Activated T-cell treated with anti-CD3 and anti-CD28 coated beads for 4 hours (primary cell): ENCODE results near the gene CDON.

Experiments used
- DNase-seq: peaks from one replicate; pipeline ENCODE4 v3.0.0-alpha.2; 2020

The CDON gene

GRCh38 chr11:125954123-125954944 lies 108.3 kb downstream of the CDON start:
- DNase-seq, result no peak

- DNase-seq, result no peak
Measured at GRCh38 chr11:125953401-125953935, 109.2 kb downstream of the CDON start.

DNA sequence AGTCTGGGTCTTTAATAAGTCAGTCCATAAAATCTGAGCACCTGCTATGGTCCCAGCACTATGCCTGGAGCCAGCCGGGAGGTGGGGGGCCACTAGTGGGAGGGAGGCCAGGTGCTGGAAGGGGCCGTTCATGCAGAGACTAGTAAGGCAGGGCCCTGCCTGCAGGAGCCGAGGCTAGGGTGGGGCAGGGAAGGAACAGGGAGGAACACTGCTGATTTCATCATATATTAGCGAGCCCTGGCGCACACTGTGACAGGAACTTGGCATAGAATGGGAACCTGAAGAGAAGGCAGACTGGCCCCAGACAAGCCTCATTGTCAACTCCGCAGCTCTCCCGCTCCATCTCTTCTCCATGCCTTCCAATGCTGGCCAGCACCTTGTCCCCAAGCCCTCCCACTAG lies 109.7 kb downstream of the CDON start:
- DNase-seq, result no peak

DNA sequence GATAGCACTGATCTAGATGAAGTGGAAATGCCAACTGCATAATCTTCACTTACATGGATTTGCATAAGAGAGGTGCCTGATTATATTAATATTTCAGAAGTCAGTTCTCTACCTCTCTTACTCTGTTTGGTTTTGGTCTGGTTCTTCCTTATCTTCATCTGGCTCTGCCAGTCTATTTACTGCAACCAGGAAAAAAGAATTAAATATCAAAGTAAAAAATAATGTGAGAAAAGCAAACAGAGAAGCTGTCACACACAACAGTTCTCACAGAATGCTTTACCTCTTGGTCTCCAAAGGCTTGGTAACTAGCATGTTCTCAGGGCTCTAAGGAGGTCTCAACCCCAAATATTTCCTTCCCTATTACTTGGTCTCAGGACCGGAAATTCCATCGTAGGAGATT lies 110.1 kb downstream of the CDON start:
- no peak for DNase-seq

GRCh38 chr11:125951731-125952130 lies 110.9 kb downstream of the CDON start:
- DNase-seq, result no peak

GRCh38 chr11:125950696-125951651 lies 111.7 kb downstream of the CDON start:
- no peak for DNase-seq

GRCh38 chr11:125950178-125950490 lies 112.5 kb downstream of the CDON start:
- DNase-seq, result no peak

- DNase-seq, result no peak
Measured at GRCh38 chr11:125949271-125950177, 113.1 kb downstream of the CDON start.

DNA sequence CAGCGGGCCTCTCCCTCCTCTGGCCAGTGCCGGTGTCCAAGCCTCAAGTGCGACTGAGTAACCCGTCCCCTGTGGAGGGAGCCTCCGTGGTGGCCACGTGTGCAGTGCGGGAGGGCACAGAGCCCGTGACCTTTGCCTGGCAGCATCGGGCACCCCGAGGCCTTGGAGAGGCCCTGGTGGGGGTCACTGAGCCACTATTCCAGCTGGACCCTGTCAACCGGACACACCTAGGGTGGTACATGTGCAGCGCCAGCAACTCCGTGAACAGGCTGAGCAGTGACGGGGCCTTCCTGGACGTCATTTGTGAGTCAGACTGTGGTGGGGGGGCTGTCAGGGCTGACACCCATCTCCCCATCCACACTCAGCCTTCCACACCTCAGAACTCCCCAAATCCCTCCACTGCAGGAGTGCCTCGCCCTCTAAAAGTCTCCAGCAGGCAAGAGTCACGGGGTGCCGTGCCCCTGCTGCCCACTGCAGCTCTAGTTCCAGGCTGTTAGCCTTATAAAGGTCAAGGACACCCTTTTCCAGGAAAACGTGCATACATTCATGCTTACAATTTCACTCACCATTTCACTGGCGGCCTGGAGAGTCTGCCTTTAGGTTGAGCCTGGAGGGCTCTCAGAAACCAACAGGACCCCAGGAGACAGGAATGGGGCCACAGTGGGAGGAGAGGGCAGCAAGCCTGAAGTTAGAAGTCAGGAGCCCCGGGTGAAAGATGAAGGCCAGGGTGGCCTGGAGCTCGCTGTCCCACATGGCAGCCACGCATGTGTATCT lies 114.2 kb downstream of the CDON start:
- DNase-seq, result no peak

DNA sequence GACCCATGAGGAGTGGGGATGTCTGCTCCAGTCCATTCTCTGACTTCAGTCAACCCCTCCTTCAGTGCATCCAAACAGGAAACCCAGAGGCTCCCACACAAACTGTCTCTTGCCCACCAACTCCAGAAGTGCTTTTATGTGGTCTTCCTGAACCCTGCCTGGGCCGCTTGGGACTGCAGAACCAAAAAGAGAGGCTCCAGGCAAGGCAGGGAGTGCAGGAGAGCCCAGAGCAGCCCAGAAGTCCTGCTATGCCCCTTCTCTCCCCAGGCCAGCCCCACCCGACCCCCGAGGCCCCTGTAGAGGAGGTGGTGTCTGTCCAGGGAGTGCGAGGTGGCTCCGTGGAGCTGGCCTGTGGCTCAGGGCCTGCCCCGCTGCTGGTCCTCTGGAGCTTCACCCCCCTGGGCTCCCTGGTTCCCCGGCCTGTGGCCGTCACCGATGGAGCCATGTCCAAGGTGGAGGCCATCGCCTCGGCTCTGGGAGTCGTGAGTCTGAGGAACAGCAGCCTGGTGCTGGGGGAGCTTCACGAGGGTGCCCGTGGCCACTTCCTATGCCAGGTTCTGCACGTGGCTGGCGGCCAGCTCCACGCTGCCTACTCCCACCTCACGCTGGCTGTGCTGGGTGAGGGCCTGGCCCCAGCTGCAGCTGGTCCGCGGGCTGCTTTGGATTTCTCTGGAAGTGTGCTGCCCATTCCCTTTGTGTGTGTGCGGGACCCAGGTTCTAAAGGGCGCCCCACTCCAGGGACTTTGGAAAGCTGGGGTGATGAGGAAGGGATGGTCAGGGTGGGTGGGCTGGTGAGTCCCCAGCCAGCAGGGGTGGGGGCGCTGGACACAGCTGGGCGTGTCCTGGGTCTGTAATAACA lies 115.0 kb downstream of the CDON start:
- DNase-seq, result no peak

DNA sequence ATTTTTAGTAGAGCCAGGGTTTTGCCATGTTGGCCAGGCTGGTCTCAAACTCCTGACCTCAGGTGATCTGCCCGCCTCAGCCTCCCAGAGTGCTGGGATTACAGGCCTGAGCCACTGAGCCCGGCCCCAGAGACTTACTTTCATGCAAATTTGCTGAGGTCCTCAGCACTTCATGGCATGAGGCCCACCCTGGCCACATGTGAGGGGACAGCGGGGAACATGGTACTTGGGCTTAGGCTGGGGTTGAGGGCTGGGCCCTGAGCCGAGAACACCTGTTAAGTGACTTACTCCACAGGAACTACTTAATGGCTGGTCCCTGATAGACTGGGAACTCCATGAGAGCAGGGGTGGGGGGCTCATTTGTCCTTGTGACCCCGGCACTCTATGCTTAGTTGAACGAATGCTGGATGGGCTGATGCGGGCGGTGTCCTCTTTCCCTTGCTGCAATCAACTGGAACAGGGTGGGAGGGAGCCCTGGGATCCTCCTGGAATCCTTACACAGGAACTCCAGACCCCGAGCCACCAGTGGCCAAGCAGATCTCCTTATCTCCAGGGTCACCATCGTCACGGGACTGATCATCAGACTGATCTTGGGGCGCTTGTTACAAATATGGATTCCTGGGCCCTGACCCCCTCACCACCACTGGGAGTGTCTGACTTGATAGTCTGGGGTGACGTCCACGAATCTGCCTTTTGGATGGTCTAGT lies 115.8 kb downstream of the CDON start:
- DNase-seq, result no peak

GRCh38 chr11:125945797-125946520 lies 116.7 kb downstream of the CDON start, which contains the start of gene VSIG10L2:
Gene VSIG10L2, plus strand, starts transcription at chr11:125946044. Its CDS starts 12 bp downstream, at chr11:125946056.
- DNase-seq, result no peak

GRCh38 chr11:125945011-125945796 lies 117.5 kb downstream of the CDON start:
- DNase-seq, result no peak

GRCh38 chr11:125944350-125945010 lies 118.2 kb downstream of the CDON start:
- DNase-seq, result no peak

- DNase-seq, result no peak
Measured at GRCh38 chr11:125943661-125944349, 118.9 kb downstream of the CDON start.

GRCh38 chr11:125942771-125943428 lies 119.8 kb downstream of the CDON start:
- DNase-seq, result no peak
